COR-L47 (cell line): ENCODE measurements around the gene CCNY.

Experiments used
- DNase-seq: peaks from one replicate; lab custom pipeline; 2025; lab: John Stamatoyannopoulos, UW

Gene CCNY

GRCh38 chr10:35486297-35486990 is 150.1 kb downstream of the CCNY start:
- DNase-seq: no peak

GRCh38 chr10:35487336-35488034 is 151.2 kb downstream of the CCNY start:
- no peak for DNase-seq

- DNase-seq: no peak
Measured at GRCh38 chr10:35488228-35488627, 151.9 kb downstream of the CCNY start.

GRCh38 chr10:35492386-35493195 is 156.3 kb downstream of the CCNY start:
- no peak for DNase-seq

GRCh38 chr10:35493196-35494118 is 157.1 kb downstream of the CCNY start:
- DNase-seq: no peak

- DNase-seq: no peak
Measured at GRCh38 chr10:35495521-35496119, 159.3 kb downstream of the CCNY start.

GRCh38 chr10:35497909-35498308 is 161.6 kb downstream of the CCNY start:
- no peak for DNase-seq

- no peak for DNase-seq
Measured at GRCh38 chr10:35498693-35499092, 162.4 kb downstream of the CCNY start.

GRCh38 chr10:35501923-35502322 is 165.6 kb downstream of the CCNY start:
- DNase-seq: no peak

GRCh38 chr10:35502692-35503091 is 166.4 kb downstream of the CCNY start:
- DNase-seq: no peak

- DNase-seq: no peak
Measured at GRCh38 chr10:35503578-35503977, 167.3 kb downstream of the CCNY start.

- DNase-seq: no peak
Measured at GRCh38 chr10:35504132-35504531, 167.8 kb downstream of the CCNY start.

GRCh38 chr10:35505241-35505873 is 169.0 kb downstream of the CCNY start:
- DNase-seq: no peak

- no peak for DNase-seq
Measured at GRCh38 chr10:35506741-35507140, 170.4 kb downstream of the CCNY start.

GRCh38 chr10:35507519-35508109 is 171.3 kb downstream of the CCNY start:
- no peak for DNase-seq

- DNase-seq: no peak
Measured at GRCh38 chr10:35508647-35509046, 172.3 kb downstream of the CCNY start.

GRCh38 chr10:35510891-35511290 is 174.6 kb downstream of the CCNY start:
- no peak for DNase-seq

GRCh38 chr10:35511647-35512046 is 175.3 kb downstream of the CCNY start:
- DNase-seq: no peak

- DNase-seq: no peak
Measured at GRCh38 chr10:35516102-35516670, 179.9 kb downstream of the CCNY start.
